Calu3 (cell line): ENCODE measurements around the gene SAMSN1. TPM values are rescaled to one million over a fixed set of nuclear protein-coding genes. Genes with fewer than 3 reads are reported as not detected.
"Not testable (repeated sequence)": the region's sequence is repeated elsewhere in the genome, so short reads cannot be mapped to it uniquely, and the experiment has no call there.

ENCODE experiments used
- BruUV-seq: library from RNA; stranded (reverse); fragments of 400-500 nt; replicated peaks from 2 replicates; lab custom pipeline; 2021; lab: Mats Ljungman, UMichigan
- CTCF ChIA-PET: fragments of 300-600 bp; sonication (Branson Sonifier 250); formaldehyde crosslinking; loops from one replicate; lab custom pipeline; 2022; ENCODE audit warnings: antibody characterized with exemption; lab: Charles Lee
- DNase-seq: peaks from one replicate; pipeline ENCODE4 v3.0.0; 2022
- H3K27ac Mint-ChIP-seq: one replicate; pipeline ENCODE4 v1.8.0; 2022; ENCODE audit warnings: mixed read lengths; ENCODE audit not compliant: unreplicated experiment
- H3K27me3 Mint-ChIP-seq: one replicate; pipeline ENCODE4 v1.8.0; 2022; ENCODE audit warnings: mixed read lengths; ENCODE audit not compliant: unreplicated experiment
- H3K36me3 Mint-ChIP-seq: one replicate; pipeline ENCODE4 v1.8.0; 2022; ENCODE audit warnings: mild to moderate bottlenecking, moderate library complexity, mixed read lengths; ENCODE audit not compliant: insufficient read depth, unreplicated experiment
- H3K4me1 Mint-ChIP-seq: one replicate; pipeline ENCODE4 v1.8.0; 2022; ENCODE audit warnings: mild to moderate bottlenecking, low read depth, mixed read lengths; ENCODE audit not compliant: unreplicated experiment
- H3K4me3 Mint-ChIP-seq: one replicate; pipeline ENCODE4 v1.8.0; 2022; ENCODE audit warnings: mild to moderate bottlenecking, low read depth, moderate library complexity, mixed read lengths; ENCODE audit not compliant: unreplicated experiment
- H3K9me3 Mint-ChIP-seq: one replicate; pipeline ENCODE4 v1.8.0; 2022; ENCODE audit warnings: low read depth, mixed read lengths; ENCODE audit not compliant: unreplicated experiment
- intact Hi-C: fragments of 100-400 bp; cut with micrococcal nuclease; formaldehyde crosslinking; loops from one replicate; pipeline ENCODE4 v1.10.0; 2022; ENCODE audit not compliant: unreplicated experiment
- total RNA-seq: library from RNA; stranded (reverse); gene quantifications from 2 replicates; pipeline ENCODE4 v1.2.3, GENCODE V29; 2022
- TF ChIP-seq, protein P1 (sequence below): fragments of 200-600 bp; IDR thresholded peaks from one replicate; pipeline ENCODE4 v1.8.0; 2022; ENCODE audit warnings: antibody characterized with exemption; ENCODE audit not compliant: unreplicated experiment

SAMSN1 gene
- total RNA-seq, 1 experiment from 2014 or later = 1.5 TPM

DNA sequence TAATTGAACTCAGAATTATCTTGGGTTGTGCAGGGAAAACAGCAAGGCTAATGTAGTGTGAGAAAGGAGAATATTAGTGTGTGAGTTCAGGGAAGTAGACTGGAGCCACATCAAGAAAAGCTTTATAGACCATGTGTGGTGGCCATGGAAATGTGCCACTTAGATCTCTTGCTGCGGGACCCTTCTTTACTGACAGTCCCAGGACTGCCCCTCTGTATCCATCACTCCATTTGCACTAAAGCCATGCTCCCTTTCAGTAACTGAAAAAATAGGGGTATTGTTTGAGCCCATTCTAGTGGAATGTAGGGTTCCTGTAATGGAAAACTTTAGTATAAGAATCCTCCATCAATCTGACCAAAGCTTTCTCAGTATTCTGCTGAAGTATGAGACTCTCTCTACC, 32.3 kb downstream of the SAMSN1 start:
- TF ChIP-seq, protein P1, sequence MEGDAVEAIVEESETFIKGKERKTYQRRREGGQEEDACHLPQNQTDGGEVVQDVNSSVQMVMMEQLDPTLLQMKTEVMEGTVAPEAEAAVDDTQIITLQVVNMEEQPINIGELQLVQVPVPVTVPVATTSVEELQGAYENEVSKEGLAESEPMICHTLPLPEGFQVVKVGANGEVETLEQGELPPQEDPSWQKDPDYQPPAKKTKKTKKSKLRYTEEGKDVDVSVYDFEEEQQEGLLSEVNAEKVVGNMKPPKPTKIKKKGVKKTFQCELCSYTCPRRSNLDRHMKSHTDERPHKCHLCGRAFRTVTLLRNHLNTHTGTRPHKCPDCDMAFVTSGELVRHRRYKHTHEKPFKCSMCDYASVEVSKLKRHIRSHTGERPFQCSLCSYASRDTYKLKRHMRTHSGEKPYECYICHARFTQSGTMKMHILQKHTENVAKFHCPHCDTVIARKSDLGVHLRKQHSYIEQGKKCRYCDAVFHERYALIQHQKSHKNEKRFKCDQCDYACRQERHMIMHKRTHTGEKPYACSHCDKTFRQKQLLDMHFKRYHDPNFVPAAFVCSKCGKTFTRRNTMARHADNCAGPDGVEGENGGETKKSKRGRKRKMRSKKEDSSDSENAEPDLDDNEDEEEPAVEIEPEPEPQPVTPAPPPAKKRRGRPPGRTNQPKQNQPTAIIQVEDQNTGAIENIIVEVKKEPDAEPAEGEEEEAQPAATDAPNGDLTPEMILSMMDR = no peak
- CTCF ChIA-PET = no interaction called here
- Mint-ChIP-seq H3K4me3 (no peak overlapping the region), H3K27ac (no peak overlapping the region), H3K9me3 (no peaks in the 10 kb centered on the region), H3K36me3 (no peaks in the 10 kb centered on the region), H3K4me1 (no peaks in the 10 kb centered on the region), H3K27me3 (no peaks in the 10 kb centered on the region)
- BruUV-seq = no TSS peak
- intact Hi-C loops = no loop called here
- no peak for DNase-seq

DNA sequence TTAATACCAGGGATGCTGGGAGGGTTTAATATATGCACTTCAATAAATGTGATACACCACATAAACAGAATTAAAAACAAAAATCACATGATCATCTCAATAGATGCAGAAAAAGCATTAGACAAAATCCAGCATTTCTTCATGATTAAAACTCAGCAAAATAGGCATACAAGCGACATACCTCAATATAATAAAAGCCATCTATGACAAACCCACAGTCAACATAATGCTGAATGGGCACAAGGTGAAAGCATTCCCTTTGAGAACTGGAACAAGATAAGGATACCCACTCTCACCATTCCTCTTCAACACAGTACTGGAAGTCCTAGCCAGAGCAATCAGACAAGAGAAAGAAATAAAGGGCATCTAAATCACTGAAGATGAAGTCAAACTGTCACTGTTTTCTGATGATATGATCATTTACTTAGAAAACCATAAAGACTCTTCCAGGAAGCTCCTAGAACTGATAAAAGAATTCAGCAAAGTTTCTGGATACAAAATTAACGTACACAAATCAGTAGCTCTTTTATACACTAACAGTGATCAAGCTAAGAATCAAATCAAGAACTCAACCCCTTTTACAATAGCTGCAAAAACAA, 39.2 kb downstream of the SAMSN1 start:
- H3K27ac Mint-ChIP-seq, H3K36me3 Mint-ChIP-seq, H3K4me3 Mint-ChIP-seq, H3K9me3 Mint-ChIP-seq, BruUV-seq, H3K27me3 Mint-ChIP-seq, CTCF ChIA-PET, DNase-seq, H3K4me1 Mint-ChIP-seq: not testable (repeated sequence)
- intact Hi-C loops = loop anchor here (10.0 kb wide), 1 partner anchor 58 kb away; no protein-coding TSS in a partner anchor

DNA sequence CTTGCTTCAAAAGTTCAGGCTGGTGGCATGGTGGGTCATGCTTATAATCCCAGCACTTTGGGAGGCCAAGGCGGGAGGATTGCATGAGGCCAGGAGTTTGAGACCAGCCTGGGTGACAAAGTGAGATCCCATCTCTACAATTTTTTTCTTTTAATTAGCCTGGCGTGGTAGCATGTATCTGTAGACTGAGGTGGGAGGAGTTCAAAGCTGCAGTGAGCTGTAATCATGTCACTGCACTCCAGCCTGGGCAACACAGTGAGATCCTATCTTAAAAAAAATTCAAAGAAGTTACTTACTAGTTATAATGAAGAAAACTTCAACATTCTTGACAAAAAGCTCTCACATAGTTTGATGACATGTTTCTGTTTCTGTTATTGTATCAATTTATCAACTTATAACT, 45.2 kb downstream of the SAMSN1 start:
- CTCF ChIA-PET = no interaction called here
- TF ChIP-seq, protein P1 = no peak
- Mint-ChIP-seq H3K36me3 (no peaks in the 10 kb centered on the region), H3K27me3 (no peaks in the 10 kb centered on the region), H3K4me3 (no peak overlapping the region), H3K27ac (no peak overlapping the region), H3K9me3 (no peaks in the 10 kb centered on the region), H3K4me1 (no peaks in the 10 kb centered on the region)
- intact Hi-C loops = loop anchor here (10.0 kb wide), 1 partner anchor 64 kb away; no protein-coding TSS in a partner anchor
- DNase-seq = no peak
- no TSS peak for BruUV-seq

DNA sequence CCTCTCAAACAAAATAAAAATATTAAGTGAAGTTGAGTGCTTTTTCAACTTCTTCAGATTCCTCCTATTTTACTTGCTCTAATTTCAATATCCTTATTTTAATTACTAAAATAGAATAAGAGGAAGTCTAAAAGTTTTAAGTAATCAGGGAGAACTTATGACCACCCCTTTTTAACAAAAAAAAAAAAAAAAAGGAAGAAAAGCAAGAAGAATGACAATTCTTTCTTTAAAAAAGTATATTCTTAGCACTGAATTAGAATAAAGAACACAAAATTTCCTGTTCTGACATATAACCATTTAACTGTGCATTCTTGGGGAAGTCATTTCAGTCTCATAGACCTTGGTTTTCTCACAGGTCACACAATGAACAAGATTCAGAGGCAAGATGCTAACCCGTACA, 46.8 kb downstream of the SAMSN1 start:
- H3K27ac Mint-ChIP-seq = no peak overlapping the region
- no peaks in the 10 kb centered on the region for H3K27me3 Mint-ChIP-seq
- TF ChIP-seq, protein P1 = no peak
- no peaks in the 10 kb centered on the region for H3K4me1 Mint-ChIP-seq
- no TSS peak for BruUV-seq
- intact Hi-C loops = no loop called here
- H3K9me3 Mint-ChIP-seq = no peaks in the 10 kb centered on the region
- no peaks in the 10 kb centered on the region for H3K36me3 Mint-ChIP-seq
- no peak overlapping the region for H3K4me3 Mint-ChIP-seq
- CTCF ChIA-PET = no interaction called here
- DNase-seq = no peak

DNA sequence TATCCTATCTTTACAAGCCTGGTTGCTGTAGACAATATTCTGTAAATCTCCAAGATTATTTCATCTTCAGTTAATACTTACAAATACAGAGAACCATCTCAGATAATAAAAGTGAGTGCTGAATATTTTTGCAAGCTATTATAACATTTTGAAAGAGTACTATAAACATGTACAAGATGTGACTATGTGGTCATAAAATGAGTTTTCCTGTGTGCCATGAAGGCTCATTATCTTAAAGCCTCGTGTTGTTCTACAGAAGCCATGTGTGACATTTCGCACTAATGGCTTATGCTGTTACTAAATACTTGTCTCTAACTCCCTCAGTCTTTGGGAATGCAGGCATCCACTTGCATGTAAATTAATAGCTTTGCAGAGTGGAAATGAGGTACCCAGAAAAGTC, 48.3 kb downstream of the SAMSN1 start:
- Mint-ChIP-seq H3K4me1 (no peaks in the 10 kb centered on the region), H3K27me3 (no peaks in the 10 kb centered on the region), H3K27ac (no peak overlapping the region), H3K4me3 (no peak overlapping the region), H3K9me3 (no peaks in the 10 kb centered on the region), H3K36me3 (no peaks in the 10 kb centered on the region)
- TF ChIP-seq, protein P1 = no peak
- BruUV-seq = no TSS peak
- DNase-seq = no peak
- CTCF ChIA-PET = no interaction called here
- intact Hi-C loops = no loop called here
